Keratinocyte (primary cell): Measurements from ENCODE around the gene ATXN7L2.

Experiments used
- EZH2 ChIP-seq: IDR thresholded peaks from one replicate; pipeline ENCODE4 v1.6.1; 2012; ENCODE audit warnings: inconsistent platforms, mild to moderate bottlenecking, low read length, moderate library complexity
- TF ChIP-seq, protein P1 (sequence below), 3 experiments: IDR thresholded peaks in 1 of 3; conservative IDR thresholded peaks in 1 of 3; optimal IDR thresholded peaks in 1 of 3; 2 replicates in 2 of 3; 3 replicates in 1 of 3; pipeline versions ENCODE3 to v1.5.1; 2011; ENCODE audit warnings: low read length in 3 of 3, mild to moderate bottlenecking in 3 of 3, moderate library complexity in 2 of 3, control low read depth in 1 of 3, inconsistent platforms in 1 of 3; ENCODE audit not compliant: insufficient read depth in 2 of 3; ENCODE audit errors: extremely low read depth in 1 of 3

GRCh38 chr1:109516872-109517271 is 33.2 kb downstream of the ATXN7L2 start:
- TF ChIP-seq, protein P1, sequence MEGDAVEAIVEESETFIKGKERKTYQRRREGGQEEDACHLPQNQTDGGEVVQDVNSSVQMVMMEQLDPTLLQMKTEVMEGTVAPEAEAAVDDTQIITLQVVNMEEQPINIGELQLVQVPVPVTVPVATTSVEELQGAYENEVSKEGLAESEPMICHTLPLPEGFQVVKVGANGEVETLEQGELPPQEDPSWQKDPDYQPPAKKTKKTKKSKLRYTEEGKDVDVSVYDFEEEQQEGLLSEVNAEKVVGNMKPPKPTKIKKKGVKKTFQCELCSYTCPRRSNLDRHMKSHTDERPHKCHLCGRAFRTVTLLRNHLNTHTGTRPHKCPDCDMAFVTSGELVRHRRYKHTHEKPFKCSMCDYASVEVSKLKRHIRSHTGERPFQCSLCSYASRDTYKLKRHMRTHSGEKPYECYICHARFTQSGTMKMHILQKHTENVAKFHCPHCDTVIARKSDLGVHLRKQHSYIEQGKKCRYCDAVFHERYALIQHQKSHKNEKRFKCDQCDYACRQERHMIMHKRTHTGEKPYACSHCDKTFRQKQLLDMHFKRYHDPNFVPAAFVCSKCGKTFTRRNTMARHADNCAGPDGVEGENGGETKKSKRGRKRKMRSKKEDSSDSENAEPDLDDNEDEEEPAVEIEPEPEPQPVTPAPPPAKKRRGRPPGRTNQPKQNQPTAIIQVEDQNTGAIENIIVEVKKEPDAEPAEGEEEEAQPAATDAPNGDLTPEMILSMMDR (optimal IDR thresholded peaks at IDR 0.05 in 1 of 3, IDR thresholded peaks at IDR 0.05 in 1 of 3, conservative IDR thresholded peaks at IDR 0.05 in 1 of 3; ENCODE audit: extremely low read depth in 1 of 3, insufficient read depth in 2 of 3, low read length in 3 of 3) = no peak
- TF ChIP-seq EZH2 = no peak
